K562 (cell line): ENCODE measurements around the gene OGN. TPM values are rescaled to one million over a fixed set of nuclear protein-coding genes. Genes with fewer than 3 reads are reported as not detected.

Experiments
- ATAC-seq: fragments of 200-7000 bp; cut with Tn5 transposase; 3 replicates; pipeline ENCODE4 v1.9.1; 2020; ENCODE audit warnings: moderate library complexity
- BruUV-seq: library from RNA; stranded (reverse); fragments of 400-500 nt; replicated peaks from 2 replicates; lab custom pipeline; 2021; lab: Mats Ljungman, UMichigan
- CTCF ChIA-PET: fragments of 300-600 bp; formaldehyde crosslinking; extraction: SDS; loops from one replicate; lab custom pipeline; 2021; ENCODE audit warnings: low intra/inter-chr PET ratio; lab: Yijun Ruan, JAX
- POLR2A ChIA-PET: fragments of 300-600, 350-650 bp; sonication (Branson Sonifier 250); formaldehyde crosslinking; extraction: SDS; loops from one replicate; lab custom pipeline; 2021; ENCODE audit warnings: antibody characterized with exemption, inconsistent platforms; lab: Yijun Ruan, JAX
- DNase-seq, 4 experiments: peaks; one replicate each; pipeline versions ENCODE4 v3.0.0 to v3.0.0-alpha.2; 2011 to 2018; ENCODE audit warnings: low spot score in 3 of 4, mixed read lengths in 3 of 4; ENCODE audit errors: extremely low read depth in 1 of 4
- FAIRE-seq: peaks from 2 replicates; lab custom pipeline; 2011; peaks lifted over from hg19 to GRCh38; lab: Jason Lieb, UNC
- H2AFZ ChIP-seq: 2 replicates; pipeline ENCODE4 v1.6.0; 2011; ENCODE audit warnings: low read depth, low read length, control low read depth, inconsistent platforms
- H3K27ac ChIP-seq: fragments of 200-600 bp; 3 replicates; pipeline ENCODE4 v1.8.0; 2011; ENCODE audit warnings: low read depth, mild to moderate bottlenecking, control low read depth, inconsistent platforms, low read length, moderate library complexity, mixed read lengths; ENCODE audit errors: extremely low read depth
- H3K27me3 ChIP-seq, 2 experiments: fragments of 300-600 bp in 1 of 2; 2 replicates in 1 of 2; 3 replicates in 1 of 2; pipeline versions ENCODE4 v1.6.0 to v1.8.0; 2011; ENCODE audit warnings: inconsistent platforms in 2 of 2, low read length in 2 of 2, mild to moderate bottlenecking in 1 of 2, mixed read lengths in 1 of 2, moderate library complexity in 1 of 2; ENCODE audit not compliant: control insufficient read depth in 2 of 2, insufficient read depth in 2 of 2
- H3K36me3 ChIP-seq: fragments of 300-600 bp; 3 replicates; pipeline ENCODE4 v1.8.0; 2011; ENCODE audit warnings: mild to moderate bottlenecking, low read length, inconsistent platforms; ENCODE audit not compliant: control insufficient read depth, insufficient read depth
- H3K4me1 ChIP-seq, 2 experiments: fragments of 200-600 bp in 1 of 2; replicated peaks in 1 of 2; 2 replicates in 1 of 2; 3 replicates in 1 of 2; pipeline versions ENCODE4 v1.5.1 to v1.8.0; 2011; ENCODE audit warnings: inconsistent platforms in 2 of 2, low read length in 2 of 2, mild to moderate bottlenecking in 1 of 2, mixed read lengths in 1 of 2, moderate library complexity in 1 of 2; ENCODE audit not compliant: control insufficient read depth in 2 of 2, insufficient read depth in 2 of 2
- H3K4me2 ChIP-seq: 2 replicates; pipeline ENCODE4 v1.6.1; 2011; ENCODE audit warnings: low read length, control low read depth, inconsistent platforms, mixed read lengths; ENCODE audit not compliant: insufficient read depth
- H3K4me3 ChIP-seq: fragments of 200-600 bp; sonication (generic), shearing (Covaris generic); 2 replicates; pipeline ENCODE4 v1.5.1; 2016; ENCODE audit warnings: control low read depth, inconsistent platforms
- H3K79me2 ChIP-seq: fragments of 200-600 bp; 3 replicates; pipeline ENCODE4 v1.8.0; 2011; ENCODE audit warnings: low read length, inconsistent platforms; ENCODE audit not compliant: control insufficient read depth, insufficient read depth
- H3K9ac ChIP-seq, 2 experiments: 2 replicates each; pipeline versions ENCODE4 v1.6.0 to v1.6.1; 2011; ENCODE audit warnings: low read depth in 2 of 2, low read length in 2 of 2, control low read depth in 1 of 2, inconsistent platforms in 1 of 2, mild to moderate bottlenecking in 1 of 2, mixed read lengths in 1 of 2; ENCODE audit not compliant: insufficient read depth in 1 of 2
- H3K9me1 ChIP-seq: one replicate; pipeline ENCODE4 v1.6.0; 2011; ENCODE audit warnings: inconsistent platforms, mild to moderate bottlenecking, low read length, moderate library complexity; ENCODE audit not compliant: control insufficient read depth, insufficient read depth
- H3K9me3 ChIP-seq: replicated peaks from 2 replicates; pipeline ENCODE4 v1.5.1; 2011; ENCODE audit warnings: low read depth, low read length, inconsistent platforms; ENCODE audit not compliant: control insufficient read depth, insufficient read depth
- H4K20me1 ChIP-seq: replicated peaks from 2 replicates; pipeline ENCODE4 v1.6.1; 2011; ENCODE audit warnings: low read length, inconsistent platforms, mixed read lengths; ENCODE audit not compliant: control insufficient read depth, insufficient read depth
- ADNP ChIP-seq: fragments of 200-800 bp; sonication (Bioruptor generic); IDR thresholded peaks from 2 replicates; pipeline ENCODE4 v1.6.1; 2016; ENCODE audit warnings: missing genetic modification characterization, missing compliant biosample characterization
- GABPB2 ChIP-seq: fragments of 250-450 bp; sonication (Bioruptor Pico); conservative IDR thresholded peaks from 2 replicates; pipeline ENCODE4 v1.5.1; 2021; ENCODE audit warnings: mild to moderate bottlenecking
- MEIS2 ChIP-seq: fragments of 450-650 bp; IDR thresholded peaks from 2 replicates; pipeline ENCODE4 v1.6.1; 2014; ENCODE audit warnings: mild to moderate bottlenecking; ENCODE audit not compliant: partially characterized antibody
- MYBL2 ChIP-seq, 2 experiments: fragments of 450-650 bp in 1 of 2; sonication (generic) in 1 of 2; formaldehyde crosslinking in 1 of 2; IDR thresholded peaks; 2 replicates each; pipeline versions ENCODE4 v1.6.1 to v1.8.1; 2017 to 2022; ENCODE audit warnings: borderline replicate concordance in 1 of 2, inconsistent platforms in 1 of 2, low read depth in 1 of 2, mild to moderate bottlenecking in 1 of 2, missing genetic modification reagents in 1 of 2, moderate library complexity in 1 of 2
- NFXL1 ChIP-seq: fragments of 450-650 bp; formaldehyde crosslinking; IDR thresholded peaks from 2 replicates; pipeline ENCODE4 v1.4.0; 2021; ENCODE audit warnings: mild to moderate bottlenecking
- ZKSCAN1 ChIP-seq: fragments of 150-350 bp; IDR thresholded peaks from 2 replicates; pipeline ENCODE4 v1.6.1; 2016; ENCODE audit warnings: low read depth, low read length
- ZNF175 ChIP-seq: fragments of 200-800 bp; sonication (Bioruptor generic); IDR thresholded peaks from 2 replicates; pipeline ENCODE4 v1.6.1; 2016; ENCODE audit warnings: low read depth, mild to moderate bottlenecking, missing genetic modification characterization, missing compliant biosample characterization
- ZNF445 ChIP-seq: fragments of 250-450 bp; sonication (Bioruptor Pico); IDR thresholded peaks from 2 replicates; pipeline ENCODE4 v1.4.0; 2020; ENCODE audit warnings: low read depth, mild to moderate bottlenecking, moderate library complexity
- ZNF644 ChIP-seq: fragments of 200-800 bp; sonication (Bioruptor generic); IDR thresholded peaks from 2 replicates; pipeline ENCODE4 v1.6.1; 2016; ENCODE audit warnings: low read depth, missing genetic modification characterization, missing compliant biosample characterization
- WGBS: fragments of 100-300 bp; shearing (Covaris generic); methylation state at CpG from one replicate; pipeline ENCODE4 v1.1.6; 2016; ENCODE audit warnings: low coverage, mixed read lengths; ENCODE audit not compliant: insufficient coverage; ENCODE audit errors: missing lambda C conversion rate; 5-methylcytosine and 5-hydroxymethylcytosine counted together
- in situ Hi-C: fragments of 300-500 bp; cut with MboI; formaldehyde crosslinking; loops from 4 replicates; pipeline ENCODE4 v1.15.0; 2018; ENCODE audit warnings: inconsistent platforms, mixed read lengths
- intact Hi-C: fragments of 100-400 bp; cut with micrococcal nuclease; formaldehyde crosslinking; loops from 2 replicates; pipeline ENCODE4 v1.14.2; 2022
- polyA plus RNA-seq, 8 experiments: library from polyadenylated mRNA; depleted of rRNA in 4 of 8; stranded (reverse) in 5 of 8; unstranded in 3 of 8; fragments of >200 nt; fragmentation: Nextera tagmentation in 2 of 8; fragmentation: Illumina TruSeq in 1 of 8; extraction: Ambion mirVana in 2 of 8; extraction: Trizol in 1 of 8; gene quantifications; 2 replicates each; pipeline versions ENCODE4 v1.2.1 to v1.2.3, GENCODE V29; 2011 to 2014; ENCODE audit warnings: inconsistent platforms in 1 of 8, missing spikeins in 1 of 8
- total RNA-seq, 7 experiments: library from RNA; depleted of rRNA in 6 of 7; stranded (reverse); fragments of >200 nt in 6 of 7; fragmentation: Illumina TruSeq in 2 of 7; extraction: Trizol in 2 of 7; gene quantifications; 2 replicates each; pipeline versions ENCODE4 v1.2.1 to v1.2.3, GENCODE V29; 2011 to 2021; ENCODE audit warnings: low replicate concordance in 1 of 7
- TF ChIP-seq, protein P1 (sequence below): fragments of 450-650 bp; formaldehyde crosslinking; IDR thresholded peaks from 2 replicates; pipeline ENCODE4 v1.4.0; 2022; ENCODE audit warnings: missing genetic modification characterization
- TF ChIP-seq, protein P2 (sequence below): fragments of 250-450 bp; sonication (Bioruptor Pico); IDR thresholded peaks from 2 replicates; pipeline ENCODE4 v1.4.0; 2020; ENCODE audit warnings: mild to moderate bottlenecking
- TF ChIP-seq, protein P3 (sequence below): sonication (generic); formaldehyde crosslinking; IDR thresholded peaks from 2 replicates; pipeline ENCODE4 v1.8.1; 2022; ENCODE audit warnings: missing genetic modification reagents
- TF ChIP-seq, protein P4 (sequence below), 3 experiments: fragments of 200-800 bp in 1 of 3; fragments of 250-450 bp in 1 of 3; fragments of 450-650 bp in 1 of 3; sonication (Bioruptor Pico) in 1 of 3; sonication (Bioruptor generic) in 1 of 3; formaldehyde crosslinking in 1 of 3; IDR thresholded peaks; 2 replicates each; pipeline versions ENCODE4 v1.6.1 to v1.8.0; 2016 to 2022; ENCODE audit warnings: mild to moderate bottlenecking in 2 of 3, missing genetic modification characterization in 2 of 3, missing compliant biosample characterization in 1 of 3, moderate library complexity in 1 of 3

The OGN gene
- total and polyA plus RNA-seq, 9 of the 15 experiments (the other 6 are each of a cell fraction or from before 2014, with no cell fraction given): 0.07 to 0.17 TPM; not detected in 7

DNA sequence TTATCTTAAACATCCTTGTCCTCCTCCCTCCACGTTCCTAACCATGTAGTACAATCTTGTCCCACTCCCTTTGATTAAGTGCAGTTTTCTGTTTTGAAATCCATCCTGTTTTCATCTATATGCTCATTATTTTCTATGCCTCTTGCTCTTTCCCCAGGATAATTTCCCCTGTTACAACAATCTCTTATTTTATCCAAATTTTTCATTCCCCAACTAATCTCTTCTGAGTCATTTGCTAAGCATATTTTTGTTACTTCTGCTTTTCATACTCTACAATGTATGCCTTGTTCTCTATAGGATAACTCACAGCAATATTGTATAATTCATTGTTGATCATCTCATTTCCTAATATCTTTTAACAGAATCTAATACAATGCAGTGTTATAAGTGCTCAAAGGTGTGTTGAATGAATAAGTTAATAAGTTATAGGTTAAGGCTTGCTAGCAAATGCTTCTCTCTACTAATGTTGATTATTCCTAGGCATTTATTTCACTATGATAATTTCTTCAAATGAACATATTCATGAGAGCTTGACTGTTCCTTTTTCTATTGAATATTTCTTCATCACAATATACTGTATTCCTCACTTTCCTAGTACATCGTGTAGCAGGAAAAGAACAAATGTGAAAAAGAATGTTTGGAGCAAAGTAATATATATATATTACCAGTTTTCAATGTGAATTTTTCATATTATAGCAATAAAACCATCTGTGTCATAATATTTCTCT, 18.4 kb upstream of the OGN start:
- no peaks in the 10 kb centered on the region for H3K4me1 ChIP-seq
- no peak overlapping the region for H3K9ac ChIP-seq
- FAIRE-seq: peak; percentile 42
- no peak for ATAC-seq
- H3K27me3 ChIP-seq: no peaks in the 10 kb centered on the region
- H3K9me3 ChIP-seq: no peaks in the 10 kb centered on the region
- in situ Hi-C loops (no loop called here), intact Hi-C loops (no loop called here)
- no peak overlapping the region for H3K27ac ChIP-seq
- no peaks in the 10 kb centered on the region for H4K20me1 ChIP-seq
- H2AFZ ChIP-seq: no peak overlapping the region
- ChIA-PET CTCF (interaction anchor here (0.5 kb wide), 1 partner anchor 47 kb away, joined by 3 read pairs; no protein-coding TSS in a partner anchor), POLR2A (no interaction called here)
- H3K79me2 ChIP-seq: no peaks in the 10 kb centered on the region
- no peak overlapping the region for H3K4me3 ChIP-seq
- WGBS: 30% methylated on average over 2 of the region's 2 CpGs
- H3K36me3 ChIP-seq: no peaks in the 10 kb centered on the region
- no peaks in the 10 kb centered on the region for H3K9me1 ChIP-seq
- no peak for DNase-seq
- no peak overlapping the region for H3K4me2 ChIP-seq
- no TSS peak for BruUV-seq
- TF ChIP-seq NFXL1 (CRISPR knock-in tag) (no peak), ZNF175 (CRISPR knock-in tag) (no peak), MYBL2 (IDR thresholded peaks at IDR 0.05; ENCODE audit: low read depth) (no peak), MYBL2 (CRISPR knock-in tag; IDR thresholded peaks at IDR 0.05; ENCODE audit: borderline replicate concordance) (no peak), ZKSCAN1 (no peak), GABPB2 (CRISPR knock-in tag) (no peak), ZNF644 (tag) (no peak), ZNF445 (CRISPR knock-in tag) (no peak), ADNP (tag) (no peak), MEIS2 (no peak)
- TF ChIP-seq, protein P1, sequence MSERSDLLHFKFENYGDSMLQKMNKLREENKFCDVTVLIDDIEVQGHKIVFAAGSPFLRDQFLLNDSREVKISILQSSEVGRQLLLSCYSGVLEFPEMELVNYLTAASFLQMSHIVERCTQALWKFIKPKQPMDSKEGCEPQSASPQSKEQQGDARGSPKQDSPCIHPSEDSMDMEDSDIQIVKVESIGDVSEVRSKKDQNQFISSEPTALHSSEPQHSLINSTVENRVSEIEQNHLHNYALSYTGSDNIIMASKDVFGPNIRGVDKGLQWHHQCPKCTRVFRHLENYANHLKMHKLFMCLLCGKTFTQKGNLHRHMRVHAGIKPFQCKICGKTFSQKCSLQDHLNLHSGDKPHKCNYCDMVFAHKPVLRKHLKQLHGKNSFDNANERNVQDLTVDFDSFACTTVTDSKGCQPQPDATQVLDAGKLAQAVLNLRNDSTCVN: no peak
- TF ChIP-seq, protein P2, sequence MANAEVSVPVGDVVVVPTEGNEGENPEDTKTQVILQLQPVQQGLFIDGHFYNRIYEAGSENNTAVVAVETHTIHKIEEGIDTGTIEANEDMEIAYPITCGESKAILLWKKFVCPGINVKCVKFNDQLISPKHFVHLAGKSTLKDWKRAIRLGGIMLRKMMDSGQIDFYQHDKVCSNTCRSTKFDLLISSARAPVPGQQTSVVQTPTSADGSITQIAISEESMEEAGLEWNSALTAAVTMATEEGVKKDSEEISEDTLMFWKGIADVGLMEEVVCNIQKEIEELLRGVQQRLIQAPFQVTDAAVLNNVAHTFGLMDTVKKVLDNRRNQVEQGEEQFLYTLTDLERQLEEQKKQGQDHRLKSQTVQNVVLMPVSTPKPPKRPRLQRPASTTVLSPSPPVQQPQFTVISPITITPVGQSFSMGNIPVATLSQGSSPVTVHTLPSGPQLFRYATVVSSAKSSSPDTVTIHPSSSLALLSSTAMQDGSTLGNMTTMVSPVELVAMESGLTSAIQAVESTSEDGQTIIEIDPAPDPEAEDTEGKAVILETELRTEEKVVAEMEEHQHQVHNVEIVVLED: no peak
- TF ChIP-seq, protein P3, sequence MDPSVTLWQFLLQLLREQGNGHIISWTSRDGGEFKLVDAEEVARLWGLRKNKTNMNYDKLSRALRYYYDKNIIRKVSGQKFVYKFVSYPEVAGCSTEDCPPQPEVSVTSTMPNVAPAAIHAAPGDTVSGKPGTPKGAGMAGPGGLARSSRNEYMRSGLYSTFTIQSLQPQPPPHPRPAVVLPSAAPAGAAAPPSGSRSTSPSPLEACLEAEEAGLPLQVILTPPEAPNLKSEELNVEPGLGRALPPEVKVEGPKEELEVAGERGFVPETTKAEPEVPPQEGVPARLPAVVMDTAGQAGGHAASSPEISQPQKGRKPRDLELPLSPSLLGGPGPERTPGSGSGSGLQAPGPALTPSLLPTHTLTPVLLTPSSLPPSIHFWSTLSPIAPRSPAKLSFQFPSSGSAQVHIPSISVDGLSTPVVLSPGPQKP (CRISPR knock-in tag): no peak
- TF ChIP-seq, protein P4, sequence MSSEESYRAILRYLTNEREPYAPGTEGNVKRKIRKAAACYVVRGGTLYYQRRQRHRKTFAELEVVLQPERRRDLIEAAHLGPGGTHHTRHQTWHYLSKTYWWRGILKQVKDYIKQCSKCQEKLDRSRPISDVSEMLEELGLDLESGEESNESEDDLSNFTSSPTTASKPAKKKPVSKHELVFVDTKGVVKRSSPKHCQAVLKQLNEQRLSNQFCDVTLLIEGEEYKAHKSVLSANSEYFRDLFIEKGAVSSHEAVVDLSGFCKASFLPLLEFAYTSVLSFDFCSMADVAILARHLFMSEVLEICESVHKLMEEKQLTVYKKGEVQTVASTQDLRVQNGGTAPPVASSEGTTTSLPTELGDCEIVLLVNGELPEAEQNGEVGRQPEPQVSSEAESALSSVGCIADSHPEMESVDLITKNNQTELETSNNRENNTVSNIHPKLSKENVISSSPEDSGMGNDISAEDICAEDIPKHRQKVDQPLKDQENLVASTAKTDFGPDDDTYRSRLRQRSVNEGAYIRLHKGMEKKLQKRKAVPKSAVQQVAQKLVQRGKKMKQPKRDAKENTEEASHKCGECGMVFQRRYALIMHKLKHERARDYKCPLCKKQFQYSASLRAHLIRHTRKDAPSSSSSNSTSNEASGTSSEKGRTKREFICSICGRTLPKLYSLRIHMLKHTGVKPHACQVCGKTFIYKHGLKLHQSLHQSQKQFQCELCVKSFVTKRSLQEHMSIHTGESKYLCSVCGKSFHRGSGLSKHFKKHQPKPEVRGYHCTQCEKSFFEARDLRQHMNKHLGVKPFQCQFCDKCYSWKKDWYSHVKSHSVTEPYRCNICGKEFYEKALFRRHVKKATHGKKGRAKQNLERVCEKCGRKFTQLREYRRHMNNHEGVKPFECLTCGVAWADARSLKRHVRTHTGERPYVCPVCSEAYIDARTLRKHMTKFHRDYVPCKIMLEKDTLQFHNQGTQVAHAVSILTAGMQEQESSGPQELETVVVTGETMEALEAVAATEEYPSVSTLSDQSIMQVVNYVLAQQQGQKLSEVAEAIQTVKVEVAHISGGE (CRISPR knock-in tag; IDR thresholded peaks at IDR 0.05): no peak
